Muscle layer of duodenum (tissue), 2 donors: ENCODE measurements around the gene APP.

Experiments used
- H3K27ac ChIP-seq: one replicate; pipeline ENCODE4 v1.7.0; 2013; ENCODE audit warnings: mild to moderate bottlenecking, low read length
- H3K27me3 ChIP-seq: one replicate; pipeline ENCODE4 v1.7.0; 2013; ENCODE audit warnings: low read depth, mild to moderate bottlenecking, control low read depth, low read length
- H3K36me3 ChIP-seq, 2 donors: one replicate each; pipeline ENCODE4 v1.7.0; 2013; ENCODE audit warnings: low read length in 2 of 2, control low read depth in 1 of 2, mild to moderate bottlenecking in 1 of 2; ENCODE audit not compliant: insufficient read depth in 2 of 2, control insufficient read depth in 1 of 2
- H3K4me1 ChIP-seq, 2 donors: one replicate each; pipeline ENCODE4 v1.7.0; 2013; ENCODE audit warnings: low read length in 2 of 2, mild to moderate bottlenecking in 2 of 2, control low read depth in 1 of 2, moderate library complexity in 1 of 2; ENCODE audit not compliant: insufficient read depth in 2 of 2, control insufficient read depth in 1 of 2
- H3K4me3 ChIP-seq, 2 donors: one replicate each; pipeline ENCODE4 v1.7.0; 2013; ENCODE audit warnings: low read length in 2 of 2, low read depth in 1 of 2, mild to moderate bottlenecking in 1 of 2
- H3K9me3 ChIP-seq, 2 donors: one replicate each; pipeline ENCODE4 v1.7.0; 2013; ENCODE audit warnings: low read length in 2 of 2, control low read depth in 1 of 2, mild to moderate bottlenecking in 1 of 2; ENCODE audit not compliant: control insufficient read depth in 1 of 2
- donor health status: healthy.

APP gene

DNA sequence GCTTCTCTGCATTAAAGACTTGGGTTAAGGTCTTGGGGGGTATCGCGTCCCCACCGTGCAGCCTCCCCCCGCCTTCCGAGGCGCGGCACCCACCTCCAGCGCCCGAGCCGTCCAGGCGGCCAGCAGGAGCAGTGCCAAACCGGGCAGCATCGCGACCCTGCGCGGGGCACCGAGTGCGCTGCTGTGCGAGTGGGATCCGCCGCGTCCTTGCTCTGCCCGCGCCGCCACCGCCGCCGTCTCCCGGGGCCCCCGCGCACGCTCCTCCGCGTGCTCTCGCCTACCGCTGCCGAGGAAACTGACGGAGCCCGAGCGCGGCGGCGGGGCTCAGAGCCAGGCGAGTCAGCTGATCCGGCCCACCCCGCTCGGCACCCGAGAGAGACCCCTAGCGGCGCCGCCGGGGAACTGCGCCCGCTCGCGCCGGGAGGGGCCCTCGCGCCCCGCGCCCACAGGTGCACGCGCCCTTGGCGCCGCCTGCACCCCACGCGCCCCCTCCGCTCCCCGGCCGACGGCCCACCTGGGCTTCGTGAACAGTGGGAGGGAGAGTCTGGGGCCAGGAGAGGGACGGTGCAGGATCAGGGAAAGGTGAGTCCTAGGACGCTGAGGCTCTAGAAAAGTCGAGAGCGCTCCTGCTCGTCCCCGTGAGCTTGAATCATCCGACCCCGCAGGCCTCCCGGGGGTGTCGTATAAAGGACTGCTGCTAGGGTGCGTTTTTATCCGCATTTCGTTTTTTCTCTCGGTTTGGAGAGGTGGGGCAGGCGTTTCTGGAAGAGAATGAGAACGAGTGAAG is at the start of gene APP:
APP (minus strand) TSS at position 300 of the 787 bp plus-strand sequence; CDS start at position 150, 150 bp downstream.
- no peaks in the 10 kb centered on the region for H3K36me3 ChIP-seq
- H3K4me1 ChIP-seq, result peaks cover 11 to 30% of the 10 kb centered on the region in 2 donors
- H3K9me3 ChIP-seq, result no peaks in the 10 kb centered on the region
- H3K4me3 ChIP-seq, result peak within 1 kb of the TSS; percentile 78 to 97
- H3K27ac ChIP-seq, result peak within 1 kb of the TSS; percentile 78
- no peaks in the 10 kb centered on the region for H3K27me3 ChIP-seq

DNA sequence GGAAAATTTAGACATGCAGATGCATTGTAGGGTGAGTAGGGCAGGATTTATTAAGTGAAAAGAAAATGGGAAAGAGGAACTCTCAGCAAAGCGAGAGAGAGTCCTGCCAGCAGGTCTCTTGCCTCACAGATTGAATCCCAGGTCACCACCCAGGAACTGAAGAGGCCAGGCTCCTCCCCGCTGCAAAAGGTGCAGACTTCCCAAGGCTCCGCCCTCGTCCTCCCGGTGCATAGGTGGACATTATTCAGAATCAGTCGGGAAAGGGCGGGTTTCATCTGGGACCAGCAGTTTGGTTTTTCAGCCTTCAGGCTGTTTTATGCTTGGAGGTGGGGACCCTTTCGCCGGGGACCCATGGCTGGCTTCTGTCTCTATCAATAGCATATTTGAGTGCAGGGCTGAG is 41.6 kb upstream of the APP start:
- Histone ChIP-seq H3K27me3 (no peaks in the 10 kb centered on the region), H3K4me3 (no peak overlapping the region), H3K36me3 (no peaks in the 10 kb centered on the region), H3K4me1 (no peaks in the 10 kb centered on the region), H3K9me3 (no peaks in the 10 kb centered on the region), H3K27ac (no peak overlapping the region)

DNA sequence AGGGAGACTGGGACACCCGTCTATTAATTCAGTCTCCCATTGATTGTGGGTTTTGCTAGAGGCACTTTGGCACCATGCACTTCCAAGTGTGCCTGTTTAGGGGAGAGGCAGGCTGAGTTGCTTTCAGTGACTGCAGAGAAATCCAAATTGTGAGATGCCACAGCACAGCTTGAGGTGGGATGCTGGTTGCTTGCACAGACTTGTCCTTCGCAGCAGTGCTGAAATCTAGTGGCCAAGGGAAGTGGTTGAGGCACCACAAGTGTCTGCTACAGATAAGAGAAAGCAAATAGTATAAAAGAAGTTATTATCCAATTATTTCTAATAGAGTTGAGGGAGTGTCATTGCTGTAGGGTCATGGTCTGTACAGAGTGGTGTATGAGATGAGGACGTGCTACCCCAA is 40.0 kb upstream of the APP start:
- H3K4me3 ChIP-seq, result no peak overlapping the region
- no peaks in the 10 kb centered on the region for H3K27me3 ChIP-seq
- no peaks in the 10 kb centered on the region for H3K9me3 ChIP-seq
- no peaks in the 10 kb centered on the region for H3K36me3 ChIP-seq
- H3K27ac ChIP-seq, result no peak overlapping the region
- H3K4me1 ChIP-seq, result no peaks in the 10 kb centered on the region

DNA sequence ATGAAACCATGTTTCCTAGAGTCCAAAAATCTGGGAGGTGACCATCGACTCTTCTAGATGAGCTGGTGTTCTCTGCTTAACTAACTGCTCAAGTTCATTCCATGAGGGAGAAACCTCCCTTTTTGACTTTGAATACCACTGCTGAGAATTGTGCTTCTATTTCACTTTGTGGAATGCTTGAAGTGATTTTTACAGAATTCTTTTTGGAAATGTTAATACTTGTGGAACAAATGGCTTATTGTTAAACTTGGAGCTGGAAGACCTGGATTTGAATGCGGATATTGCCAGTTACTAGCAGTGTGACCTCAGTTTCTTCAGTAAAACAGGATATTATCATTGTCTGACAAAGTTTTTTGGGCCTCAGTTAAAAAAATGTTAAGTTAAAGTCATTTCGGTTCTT is 36.5 kb upstream of the APP start:
- Histone ChIP-seq H3K27ac (no peak overlapping the region), H3K36me3 (no peaks in the 10 kb centered on the region), H3K4me3 (no peak overlapping the region)

DNA sequence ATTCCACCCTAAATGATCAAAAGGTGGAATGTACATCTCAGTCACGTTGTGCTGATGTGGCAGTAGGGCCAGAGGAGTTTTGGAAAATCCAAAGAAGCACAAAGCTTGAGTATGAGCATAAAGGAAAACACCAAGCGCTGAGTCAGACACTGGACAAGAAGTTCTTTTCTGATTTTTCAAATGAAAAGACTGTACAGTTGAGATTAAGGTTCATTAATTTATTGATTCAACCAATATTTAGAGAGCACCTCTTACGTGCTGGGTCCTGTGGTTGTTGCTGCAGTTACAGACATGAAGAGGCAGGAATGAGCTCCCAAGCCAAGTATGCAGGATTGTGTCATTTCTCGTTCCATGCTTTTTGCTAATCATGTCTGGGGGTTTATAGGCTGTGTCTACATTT is 28.9 kb upstream of the APP start:
- Histone ChIP-seq H3K36me3 (no peaks in the 10 kb centered on the region), H3K27me3 (no peaks in the 10 kb centered on the region), H3K27ac (no peak overlapping the region), H3K4me1 (no peaks in the 10 kb centered on the region), H3K9me3 (no peaks in the 10 kb centered on the region), H3K4me3 (no peak overlapping the region)

More for the DNA sequence above, 36.5 kb upstream of the APP start:
- Histone ChIP-seq H3K4me1 (no peaks in the 10 kb centered on the region), H3K27me3 (no peaks in the 10 kb centered on the region), H3K9me3 (no peaks in the 10 kb centered on the region)

DNA sequence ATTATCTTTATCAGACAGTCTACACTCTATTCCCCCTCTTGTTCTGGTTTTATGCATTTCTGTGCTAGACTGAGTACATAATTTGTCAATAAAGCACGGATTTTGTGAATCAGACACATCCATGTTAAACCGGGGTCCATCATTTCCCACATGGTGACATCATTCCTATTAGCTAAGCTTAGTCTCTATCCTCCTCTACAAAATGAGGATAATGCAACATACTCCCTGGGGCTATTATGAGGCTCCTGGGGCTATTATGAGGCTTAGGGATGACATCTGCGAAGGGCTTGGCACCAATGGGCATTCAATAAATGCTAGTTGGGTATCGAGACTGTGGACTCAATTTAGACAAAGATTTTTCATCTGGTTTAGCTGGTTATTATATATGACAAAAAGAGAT is 25.1 kb upstream of the APP start:
- Histone ChIP-seq H3K27ac (no peak overlapping the region), H3K27me3 (no peaks in the 10 kb centered on the region), H3K4me1 (no peaks in the 10 kb centered on the region), H3K36me3 (no peaks in the 10 kb centered on the region), H3K9me3 (no peaks in the 10 kb centered on the region), H3K4me3 (no peak overlapping the region)

DNA sequence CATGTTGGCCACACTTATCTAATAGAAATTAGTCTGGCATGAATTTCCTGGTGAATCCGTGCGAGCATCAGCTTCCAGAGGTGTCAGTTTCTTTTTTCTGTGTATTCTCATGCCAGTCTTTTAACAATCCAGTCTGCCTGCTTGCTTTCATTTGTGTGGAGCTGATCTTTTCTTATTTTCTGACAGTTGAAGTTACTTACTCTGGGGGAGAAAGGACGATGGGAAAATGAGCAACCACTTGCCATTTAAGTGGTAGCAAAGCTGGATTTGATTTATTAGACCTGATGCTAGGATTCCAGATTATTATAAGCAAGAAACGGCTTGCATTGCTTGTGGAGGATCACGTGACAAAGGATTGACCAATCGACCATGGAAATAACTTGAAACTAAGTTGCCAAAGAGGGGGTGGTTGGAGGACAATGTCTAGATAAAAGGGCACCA is 24.3 kb upstream of the APP start:
- Histone ChIP-seq H3K4me3 (no peak overlapping the region), H3K4me1 (no peaks in the 10 kb centered on the region), H3K27ac (no peak overlapping the region), H3K36me3 (no peaks in the 10 kb centered on the region), H3K9me3 (no peaks in the 10 kb centered on the region), H3K27me3 (no peaks in the 10 kb centered on the region)

DNA sequence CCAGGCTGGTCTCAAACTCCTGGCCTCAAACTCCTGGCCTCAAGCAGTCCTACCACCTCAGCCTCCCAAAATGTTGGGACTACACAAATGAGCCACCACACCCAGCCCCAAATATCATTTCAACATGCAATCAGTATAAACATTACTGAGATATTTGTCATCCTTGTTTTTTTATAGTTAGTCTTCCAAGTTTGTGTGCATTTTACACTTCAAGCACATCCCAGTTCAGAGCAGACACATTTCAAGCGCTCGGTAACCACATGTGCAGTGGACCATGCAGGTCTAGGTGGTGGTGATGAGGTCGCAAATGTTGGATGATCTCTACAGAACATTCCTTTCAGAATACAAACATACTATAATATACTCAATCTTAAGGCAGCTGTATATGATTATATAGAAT is 23.8 kb upstream of the APP start:
- H3K4me1 ChIP-seq, result no peaks in the 10 kb centered on the region
- H3K4me3 ChIP-seq, result no peak overlapping the region
- no peaks in the 10 kb centered on the region for H3K9me3 ChIP-seq
- H3K36me3 ChIP-seq, result no peaks in the 10 kb centered on the region
- H3K27me3 ChIP-seq, result no peaks in the 10 kb centered on the region
- no peak overlapping the region for H3K27ac ChIP-seq

DNA sequence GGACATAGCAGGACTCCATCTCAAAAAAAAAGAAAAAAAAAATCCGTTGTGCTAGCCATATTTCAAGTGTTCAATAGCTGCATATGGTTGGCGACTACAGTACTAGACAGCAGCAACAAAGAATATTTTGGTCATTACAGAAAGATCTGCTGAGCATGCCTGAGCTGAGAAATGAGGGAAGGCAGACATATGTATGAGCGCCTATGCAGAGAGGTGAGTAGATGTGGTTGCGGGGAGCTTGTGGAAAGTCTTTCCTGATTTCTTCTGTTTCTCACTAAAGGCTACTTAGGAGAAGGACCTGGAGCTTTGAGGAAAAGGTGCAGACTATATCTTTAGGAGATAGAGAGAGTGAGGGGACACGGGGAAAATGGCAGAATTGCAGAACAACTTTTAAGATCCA is 21.0 kb upstream of the APP start:
- no peak overlapping the region for H3K4me3 ChIP-seq
- H3K36me3 ChIP-seq, result no peaks in the 10 kb centered on the region
- H3K27me3 ChIP-seq, result no peaks in the 10 kb centered on the region
- no peaks in the 10 kb centered on the region for H3K9me3 ChIP-seq
- H3K4me1 ChIP-seq, result no peaks in the 10 kb centered on the region
- H3K27ac ChIP-seq, result no peak overlapping the region

DNA sequence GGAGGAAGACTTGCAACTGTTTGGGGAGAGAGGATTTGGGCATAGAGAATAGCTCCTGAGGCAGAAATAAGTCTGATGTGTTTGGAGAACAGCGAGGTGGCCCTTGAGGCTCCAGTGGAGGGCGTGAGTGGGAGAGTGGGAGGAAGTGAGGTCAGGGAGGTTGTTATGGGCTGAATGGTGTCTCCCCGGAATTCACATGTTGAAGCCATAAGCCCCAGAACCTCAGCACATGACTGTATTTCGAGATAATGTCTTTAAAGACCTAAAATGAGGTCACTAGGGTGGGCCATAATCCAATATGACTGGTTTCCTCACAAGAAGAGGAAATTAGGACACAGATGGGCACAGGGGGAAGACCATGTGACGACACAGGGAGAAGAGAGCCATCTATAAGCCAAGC is 17.9 kb upstream of the APP start:
- Histone ChIP-seq H3K27ac (no peak overlapping the region), H3K4me1 (no peaks in the 10 kb centered on the region), H3K9me3 (peaks cover 0 to 4% of the 10 kb centered on the region in 2 donors), H3K27me3 (no peaks in the 10 kb centered on the region), H3K36me3 (no peaks in the 10 kb centered on the region), H3K4me3 (no peak overlapping the region)

DNA sequence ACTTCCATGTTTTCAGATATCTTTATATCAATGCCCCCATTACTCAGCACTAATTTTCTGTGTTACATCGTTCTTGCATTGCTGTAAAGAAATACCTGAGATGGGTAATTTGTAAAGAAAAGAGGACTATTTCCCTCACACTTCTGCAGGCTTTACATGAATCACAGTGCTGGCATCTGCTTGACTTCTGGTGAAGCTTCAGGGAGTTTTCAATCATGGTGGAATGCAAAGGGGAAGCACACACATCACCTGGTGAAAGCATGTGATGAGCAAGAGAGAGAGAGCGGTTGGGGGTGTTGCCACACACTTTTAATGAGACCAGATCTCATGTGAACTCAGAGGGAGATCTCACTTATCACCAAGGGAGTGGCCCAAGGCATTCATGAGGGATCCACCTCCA is 14.9 kb upstream of the APP start:
- no peaks in the 10 kb centered on the region for H3K36me3 ChIP-seq
- H3K4me3 ChIP-seq, result no peak overlapping the region
- no peaks in the 10 kb centered on the region for H3K27me3 ChIP-seq
- no peaks in the 10 kb centered on the region for H3K4me1 ChIP-seq
- peaks cover 0 to 4% of the 10 kb centered on the region in 2 donors for H3K9me3 ChIP-seq
- no peak overlapping the region for H3K27ac ChIP-seq

DNA sequence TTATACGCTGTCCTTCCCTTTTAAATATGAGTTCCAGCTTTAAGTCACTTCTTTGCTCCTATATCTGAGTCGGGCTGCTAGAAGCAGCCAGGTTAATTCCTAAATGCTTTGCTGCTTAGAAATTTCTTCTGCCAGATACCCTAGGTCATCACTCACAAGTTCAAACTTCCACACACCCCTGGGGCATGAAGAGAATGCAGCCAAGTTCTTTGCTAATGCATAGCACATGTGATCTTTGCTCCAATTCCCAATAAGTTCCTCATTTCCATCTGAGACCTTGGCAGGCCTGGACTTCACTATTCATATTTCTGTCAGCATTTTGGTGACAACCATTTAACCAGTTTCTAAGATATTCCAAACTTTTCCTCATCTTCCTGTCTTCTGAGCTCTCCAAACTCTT is 14.5 kb upstream of the APP start:
- H3K4me1 ChIP-seq, result no peaks in the 10 kb centered on the region
- H3K9me3 ChIP-seq, result peaks cover 0 to 4% of the 10 kb centered on the region in 2 donors
- H3K27me3 ChIP-seq, result no peaks in the 10 kb centered on the region
- H3K36me3 ChIP-seq, result no peaks in the 10 kb centered on the region
- no peak overlapping the region for H3K4me3 ChIP-seq
- no peak overlapping the region for H3K27ac ChIP-seq
